A549 (cell line): ENCODE measurements around the gene PTPRN2.

ENCODE experiments used
- ATOH8 ChIP-seq: fragments of 250-450 bp; sonication (Bioruptor Pico); IDR thresholded peaks from 2 replicates; pipeline ENCODE4 v1.5.0; 2020; ENCODE audit warnings: low read depth, mild to moderate bottlenecking, moderate library complexity
- CEBPB ChIP-seq, 2 experiments: fragments of >200 bp in 1 of 2; sonication (Bioruptor Twin) in 1 of 2; formaldehyde crosslinking in 1 of 2; IDR thresholded peaks; 2 replicates each; pipeline ENCODE4 v1.6.1; 2012 to 2016
- CTCF ChIP-seq: fragments of >200 bp; sonication (Bioruptor Twin); formaldehyde crosslinking; IDR thresholded peaks from 3 replicates; pipeline ENCODE4 v1.5.1; 2016
- EHMT2 ChIP-seq: fragments of 200-600 bp; sonication (generic); IDR thresholded peaks from 2 replicates; pipeline ENCODE4 v1.6.1; 2016; ENCODE audit warnings: antibody characterized with exemption, low read depth, mild to moderate bottlenecking, moderate library complexity
- KDM1A ChIP-seq: fragments of 200-600 bp; sonication (generic); IDR thresholded peaks from 2 replicates; pipeline ENCODE4 v1.6.1; 2016; ENCODE audit warnings: low read depth, mild to moderate bottlenecking
- MAFK ChIP-seq: fragments of 450-650 bp; IDR thresholded peaks from 2 replicates; pipeline ENCODE4 v1.6.1; 2014; ENCODE audit not compliant: partially characterized antibody
- NFE2L2 ChIP-seq: fragments of 150-350 bp; conservative IDR thresholded peaks from 2 replicates; pipeline ENCODE4 v1.6.1; 2014; ENCODE audit warnings: low read length
- PHF8 ChIP-seq: fragments of 200-600 bp; sonication (generic); IDR thresholded peaks from 2 replicates; pipeline ENCODE4 v1.6.1; 2016; ENCODE audit warnings: low read depth, mild to moderate bottlenecking, antibody characterized with exemption, moderate library complexity, borderline replicate concordance
- POLR2A ChIP-seq: IDR thresholded peaks from 2 replicates; pipeline ENCODE4 v1.6.1; 2012; ENCODE audit warnings: mild to moderate bottlenecking, low read length
- POLR2AphosphoS2 ChIP-seq: conservative IDR thresholded peaks from 2 replicates; pipeline ENCODE4 v1.6.1; 2012; ENCODE audit warnings: low read length, improper control_type of control experiment, inconsistent platforms
- REST ChIP-seq: fragments of 200-600 bp; sonication (generic); IDR thresholded peaks from 2 replicates; pipeline ENCODE4 v1.6.1; 2016; ENCODE audit warnings: antibody characterized with exemption, mild to moderate bottlenecking, moderate library complexity
- RFX5 ChIP-seq: fragments of 450-650 bp; IDR thresholded peaks from 2 replicates; pipeline ENCODE4 v1.7.1; 2014; ENCODE audit warnings: antibody characterized with exemption, mild to moderate bottlenecking, moderate library complexity
- RNF2 ChIP-seq: fragments of 200-600 bp; sonication (generic); IDR thresholded peaks from 2 replicates; pipeline ENCODE4 v1.6.1; 2016; ENCODE audit warnings: low read depth, mild to moderate bottlenecking, antibody characterized with exemption, moderate library complexity, borderline replicate concordance

GRCh38 chr7:158382363-158383254, 205.0 kb downstream of the PTPRN2 start:
- TF ChIP-seq CTCF (no peak), PHF8 (no peak), REST (no peak), EHMT2 (no peak), ATOH8 (CRISPR knock-in tag) (no peak), MAFK (no peak), CEBPB (IDR thresholded peaks at IDR 0.05) (no peak), RFX5 (no peak), RNF2 (no peak), POLR2A (no peak), POLR2AphosphoS2 (no peak), KDM1A (no peak), NFE2L2 (no peak)
